Measurements from ENCODE around the gene UBE2J2. TPM values are rescaled to one million over a fixed set of nuclear protein-coding genes. Genes with fewer than 3 reads are reported as not detected.

Gene UBE2J2
- total and polyA plus RNA-seq, 2 donors (not counting 3 experiments of a cell fraction or from before 2014, with no cell fraction given), result 60.7 to 80.7 TPM

GRCh38 chr1:1221887-1222574 lies 51.6 kb downstream of the UBE2J2 start:
- H3K9ac ChIP-seq (replicated peaks; ENCODE audit: extremely low read depth, insufficient read depth, low read length), result no peak overlapping the region
- peaks cover 0 to 51% of the 10 kb centered on the region in 2 experiments for H3K36me3 ChIP-seq (ENCODE audit: control insufficient read depth in 2 of 2, extremely low read depth in 1 of 2, insufficient read depth in 2 of 2, low read length in 2 of 2)
- peaks cover 18% of the 10 kb centered on the region for H3K79me2 ChIP-seq (ENCODE audit: control insufficient read depth, insufficient read depth, low read length)
- FAIRE-seq (no peak), DNase-seq (ENCODE audit: low read depth, low spot score) (no peak)
- ChIA-PET CTCF (no interaction called here), POLR2A (no interaction called here)
- H3K9me1 ChIP-seq (replicated peaks; ENCODE audit: control insufficient read depth, extremely low read depth, insufficient read depth, low read length), result no peaks in the 10 kb centered on the region
- no peak overlapping the region for H3K4me2 ChIP-seq (ENCODE audit: insufficient read depth, low read length)
- no peaks in the 10 kb centered on the region for H3K27me3 ChIP-seq (ENCODE audit: control insufficient read depth in 2 of 2, insufficient read depth in 2 of 2, low read length in 2 of 2)
- dilution Hi-C loops (cut with MboI; ENCODE audit: extremely low pct_ligation_motif_present, low sequenced_read_pairs) (no loop called here), intact Hi-C loops (cut with micrococcal nuclease) (no loop called here)
- H4K20me1 ChIP-seq (replicated peaks; ENCODE audit: control insufficient read depth, extremely low read depth, insufficient read depth, low read length), result no peaks in the 10 kb centered on the region
- H3K4me3 ChIP-seq (replicated peaks in 1 of 3; ENCODE audit: insufficient read depth in 1 of 3, low read depth in 1 of 3, low read length in 3 of 3), result no peak overlapping the region
- no peak overlapping the region for H2AFZ ChIP-seq (ENCODE audit: low read depth, low read length)
- no TSS peak for BruUV-seq (replicated peaks)
- H3K27ac ChIP-seq (ENCODE audit: insufficient read depth, low read depth, low read length), result no peak overlapping the region
- no peak for TF ChIP-seq FOS (IDR thresholded peaks at IDR 0.05; ENCODE audit: borderline replicate concordance, insufficient read depth, low read length)
- no peak for TF ChIP-seq POLR2A (IDR thresholded peaks at IDR 0.05; ENCODE audit: low read depth, low read length)
- TF ChIP-seq EZH2 (IDR thresholded peaks at IDR 0.05; ENCODE audit: borderline replicate concordance, low read depth, low read length, severe bottlenecking), result no peak
- TF ChIP-seq JUN (IDR thresholded peaks at IDR 0.05; ENCODE audit: borderline replicate concordance, insufficient read depth, insufficient read length, low read depth), result no peak
- TF ChIP-seq MYC (IDR thresholded peaks at IDR 0.05; ENCODE audit: low read depth, low read length), result no peak
- no peak for TF ChIP-seq POLR2AphosphoS5 (IDR thresholded peaks at IDR 0.05; ENCODE audit: insufficient read depth, low read depth, low read length)
- TF ChIP-seq GATA2 (IDR thresholded peaks at IDR 0.05; ENCODE audit: insufficient read depth, insufficient read length, low read depth, low read length), result no peak
- no peaks in the 10 kb centered on the region for H3K9me3 ChIP-seq (replicated peaks; ENCODE audit: control insufficient read depth, insufficient read depth, low read length)
- H3K4me1 ChIP-seq (ENCODE audit: control insufficient read depth, extremely low read depth, insufficient read depth, low read length), result no peaks in the 10 kb centered on the region

- Histone ChIP-seq H3K9ac (replicated peaks; ENCODE audit: extremely low read depth, insufficient read depth, low read length) (no peak overlapping the region), H3K4me3 (replicated peaks in 1 of 3; ENCODE audit: insufficient read depth in 1 of 3, low read depth in 1 of 3, low read length in 3 of 3) (no peak overlapping the region), H3K9me1 (replicated peaks; ENCODE audit: control insufficient read depth, extremely low read depth, insufficient read depth, low read length) (no peaks in the 10 kb centered on the region), H3K36me3 (ENCODE audit: control insufficient read depth in 2 of 2, extremely low read depth in 1 of 2, insufficient read depth in 2 of 2, low read length in 2 of 2) (peaks cover 2 to 38% of the 10 kb centered on the region in 2 experiments), H2AFZ (ENCODE audit: low read depth, low read length) (no peak overlapping the region), H3K27ac (ENCODE audit: insufficient read depth, low read depth, low read length) (no peak overlapping the region), H3K4me1 (ENCODE audit: control insufficient read depth, extremely low read depth, insufficient read depth, low read length) (no peaks in the 10 kb centered on the region), H3K79me2 (ENCODE audit: control insufficient read depth, insufficient read depth, low read length) (peaks cover 3% of the 10 kb centered on the region), H3K27me3 (ENCODE audit: control insufficient read depth in 2 of 2, insufficient read depth in 2 of 2, low read length in 2 of 2) (no peaks in the 10 kb centered on the region), H4K20me1 (replicated peaks; ENCODE audit: control insufficient read depth, extremely low read depth, insufficient read depth, low read length) (no peaks in the 10 kb centered on the region), H3K9me3 (replicated peaks; ENCODE audit: control insufficient read depth, insufficient read depth, low read length) (no peaks in the 10 kb centered on the region), H3K4me2 (ENCODE audit: insufficient read depth, low read length) (no peak overlapping the region)
- FAIRE-seq (no peak), DNase-seq (ENCODE audit: low read depth, low spot score) (no peak)
- BruUV-seq (replicated peaks), result no TSS peak
- ChIA-PET CTCF (no interaction called here), POLR2A (no interaction called here)
- dilution Hi-C loops (cut with MboI; ENCODE audit: extremely low pct_ligation_motif_present, low sequenced_read_pairs), result no loop called here
- no peak for TF ChIP-seq CTCF (IDR thresholded peaks at IDR 0.05; ENCODE audit: extremely low read depth in 1 of 2, insufficient read depth in 1 of 2, low read depth in 1 of 2, low read length in 2 of 2)
- no peak for TF ChIP-seq MYC (IDR thresholded peaks at IDR 0.05; ENCODE audit: low read depth, low read length)
- TF ChIP-seq GATA2 (IDR thresholded peaks at IDR 0.05; ENCODE audit: insufficient read depth, insufficient read length, low read depth, low read length), result no peak
- TF ChIP-seq JUN (IDR thresholded peaks at IDR 0.05; ENCODE audit: borderline replicate concordance, insufficient read depth, insufficient read length, low read depth), result no peak
- TF ChIP-seq POLR2A (IDR thresholded peaks at IDR 0.05; ENCODE audit: low read depth, low read length), result no peak
- TF ChIP-seq FOS (IDR thresholded peaks at IDR 0.05; ENCODE audit: borderline replicate concordance, insufficient read depth, low read length), result no peak
- no peak for TF ChIP-seq EZH2 (IDR thresholded peaks at IDR 0.05; ENCODE audit: borderline replicate concordance, low read depth, low read length, severe bottlenecking)
- no peak for TF ChIP-seq POLR2AphosphoS5 (IDR thresholded peaks at IDR 0.05; ENCODE audit: insufficient read depth, low read depth, low read length)
- no peak for TF ChIP-seq MAX (IDR thresholded peaks at IDR 0.05; ENCODE audit: insufficient read depth, insufficient read length)
- intact Hi-C loops (cut with micrococcal nuclease), result no loop called here
Observed at GRCh38 chr1:1220197-1220596, 53.5 kb downstream of the UBE2J2 start.
